ENCODE data around the gene RPS15. TPM values are rescaled to one million over a fixed set of nuclear protein-coding genes. Genes with fewer than 3 reads are reported as not detected.
A peak's percentile ranks its signal among the peaks of the same experiment; 100 is the strongest.

The RPS15 gene
- total and polyA plus RNA-seq, 2 of the 13 experiments (the other 11 are each of a cell fraction or from before 2014, with no cell fraction given), result 695 to 1,411 TPM

DNA sequence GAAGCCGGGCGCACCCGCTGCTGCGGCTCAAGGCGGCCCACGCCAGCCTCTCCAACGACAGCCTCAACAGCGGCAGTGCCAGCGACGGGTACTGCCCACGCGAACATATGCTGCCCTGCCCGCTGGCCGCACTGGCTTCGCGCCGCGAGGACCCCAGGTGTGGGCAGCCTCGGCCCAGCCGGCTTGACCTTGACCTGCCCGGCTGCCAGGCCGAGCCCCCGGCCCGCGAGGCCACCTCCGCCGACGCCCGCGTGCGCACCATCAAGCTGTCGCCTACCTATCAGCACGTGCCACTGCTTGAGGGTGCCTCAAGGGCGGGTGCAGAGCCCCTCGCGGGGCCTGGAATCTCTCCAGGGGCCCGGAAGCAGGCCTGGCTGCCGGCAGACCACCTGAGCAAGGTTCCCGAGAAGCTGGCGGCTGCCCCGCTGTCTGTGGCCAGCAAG is 27.8 kb downstream of the RPS15 start:
- Histone ChIP-seq H3K79me2 (ENCODE audit: insufficient read depth, low read length) (no peaks in the 10 kb centered on the region), H3K27me3 (ENCODE audit: control insufficient read depth in 1 of 2, insufficient read depth in 2 of 2, low read length in 2 of 2) (no peaks in the 10 kb centered on the region), H3K9ac (ENCODE audit: insufficient read depth, low read depth, low read length) (no peak overlapping the region), H3K4me3 (replicated peaks in 1 of 3; ENCODE audit: insufficient read depth in 1 of 3, low read depth in 2 of 3, low read length in 3 of 3) (no peak overlapping the region), H4K20me1 (ENCODE audit: insufficient read depth, low read length) (peaks cover 4% of the 10 kb centered on the region), H3K4me1 (ENCODE audit: insufficient read depth, low read length) (peaks cover 24% of the 10 kb centered on the region), H2AFZ (ENCODE audit: low read length) (no peak overlapping the region), H3K27ac (ENCODE audit: extremely low read length, insufficient read depth, low read length) (no peak overlapping the region), H3K36me3 (replicated peaks in 1 of 2; ENCODE audit: control insufficient read depth in 1 of 2, insufficient read depth in 2 of 2, low read length in 2 of 2) (no peaks in the 10 kb centered on the region), H3K4me2 (ENCODE audit: low read depth, low read length) (no peak overlapping the region), H3K9me3 (ENCODE audit: low read length) (no peaks in the 10 kb centered on the region)
- intact Hi-C loops (cut with micrococcal nuclease; ENCODE audit: unreplicated experiment), result no loop called here
- no TSS peak for BruUV-seq (replicated peaks)
- FAIRE-seq (no peak), DNase-seq (ENCODE audit: low spot score) (no peak), ATAC-seq (no peak)
- POLR2A ChIA-PET, result interaction anchor here (1.6 kb wide), 1 partner anchor 13 kb away, joined by 5 read pairs; no protein-coding TSS in a partner anchor
- in situ Hi-C loops (cut with HindIII; ENCODE audit: extremely low pct_ligation_motif_present, low pct_unique_long_range_greater_than_20kb), result no loop called here
- CTCF ChIA-PET (ENCODE audit: low intra/inter-chr PET ratio, low total read pairs), result no interaction called here
- TF ChIP-seq RBFOX2 (IDR thresholded peaks at IDR 0.05; ENCODE audit: low read depth, low read length) (0 out of 2 replicates have a peak, but pooled peaks have one; percentile 17), ZSCAN5A (CRISPR knock-in tag; IDR thresholded peaks at IDR 0.05; ENCODE audit: borderline replicate concordance) (no peak)
- 98% methylated on average over 19 of the region's 41 CpGs for WGBS (ENCODE audit: low lambda C conversion rate)

DNA sequence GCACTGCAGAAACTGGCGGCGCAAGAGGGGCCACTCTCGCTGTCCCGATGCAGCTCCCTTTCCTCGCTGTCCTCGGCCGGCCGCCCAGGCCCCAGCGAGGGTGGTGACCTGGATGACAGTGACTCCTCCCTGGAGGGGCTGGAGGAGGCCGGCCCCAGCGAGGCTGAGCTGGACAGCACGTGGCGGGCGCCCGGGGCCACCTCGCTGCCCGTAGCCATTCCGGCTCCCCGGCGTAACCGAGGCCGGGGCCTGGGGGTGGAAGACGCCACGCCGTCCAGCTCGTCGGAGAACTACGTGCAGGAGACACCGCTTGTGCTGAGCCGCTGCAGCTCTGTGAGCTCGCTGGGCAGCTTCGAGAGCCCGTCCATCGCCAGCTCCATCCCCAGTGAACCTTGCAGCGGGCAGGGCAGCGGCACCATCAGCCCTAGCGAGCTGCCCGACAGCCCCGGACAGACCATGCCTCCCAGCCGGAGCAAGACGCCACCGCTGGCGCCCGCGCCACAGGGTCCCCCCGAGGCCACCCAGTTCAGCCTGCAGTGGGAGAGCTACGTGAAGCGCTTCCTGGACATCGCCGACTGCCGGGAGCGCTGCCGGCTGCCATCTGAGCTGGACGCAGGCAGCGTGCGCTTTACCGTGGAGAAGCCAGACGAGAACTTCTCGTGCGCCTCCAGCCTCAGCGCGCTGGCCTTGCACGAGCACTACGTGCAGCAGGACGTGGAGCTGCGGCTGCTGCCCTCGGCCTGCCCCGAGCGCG is 28.4 kb downstream of the RPS15 start:
- H3K4me2 ChIP-seq (ENCODE audit: low read depth, low read length), result no peak overlapping the region
- ATAC-seq (no peak), FAIRE-seq (no peak), DNase-seq (ENCODE audit: low spot score) (no peak)
- H3K9ac ChIP-seq (ENCODE audit: insufficient read depth, low read depth, low read length), result no peak overlapping the region
- CTCF ChIA-PET (ENCODE audit: low intra/inter-chr PET ratio, low total read pairs), result no interaction called here
- H3K27ac ChIP-seq (ENCODE audit: extremely low read length, insufficient read depth, low read length), result no peak overlapping the region
- no TSS peak for BruUV-seq (replicated peaks)
- no peaks in the 10 kb centered on the region for H3K36me3 ChIP-seq (replicated peaks in 1 of 2; ENCODE audit: control insufficient read depth in 1 of 2, insufficient read depth in 2 of 2, low read length in 2 of 2)
- no peak overlapping the region for H2AFZ ChIP-seq (ENCODE audit: low read length)
- WGBS (ENCODE audit: low lambda C conversion rate), result 95% methylated on average over 29 of the region's 70 CpGs
- no peaks in the 10 kb centered on the region for H3K79me2 ChIP-seq (ENCODE audit: insufficient read depth, low read length)
- H3K4me3 ChIP-seq (replicated peaks in 1 of 3; ENCODE audit: insufficient read depth in 1 of 3, low read depth in 2 of 3, low read length in 3 of 3), result no peak overlapping the region
- TF ChIP-seq ZNF142 (CRISPR knock-in tag; IDR thresholded peaks at IDR 0.05), result no peak
- peak; percentile 12 for TF ChIP-seq AGO2 (optimal IDR thresholded peaks at IDR 0.05; ENCODE audit: low read depth, low read length)
- no peak for TF ChIP-seq ZNF800 (CRISPR knock-in tag; IDR thresholded peaks at IDR 0.05)
- intact Hi-C loops (cut with micrococcal nuclease; ENCODE audit: unreplicated experiment) (no loop called here), in situ Hi-C loops (cut with HindIII; ENCODE audit: extremely low pct_ligation_motif_present, low pct_unique_long_range_greater_than_20kb) (no loop called here)
- H4K20me1 ChIP-seq (ENCODE audit: insufficient read depth, low read length), result peaks cover 10% of the 10 kb centered on the region
- H3K4me1 ChIP-seq (ENCODE audit: insufficient read depth, low read length), result peaks cover 25% of the 10 kb centered on the region
- no peaks in the 10 kb centered on the region for H3K27me3 ChIP-seq (ENCODE audit: control insufficient read depth in 1 of 2, insufficient read depth in 2 of 2, low read length in 2 of 2)
- no peaks in the 10 kb centered on the region for H3K9me3 ChIP-seq (ENCODE audit: low read length)
- POLR2A ChIA-PET, result interaction anchor here (1.6 kb wide), 1 partner anchor 13 kb away, joined by 5 read pairs; no protein-coding TSS in a partner anchor
